SKM-1 (cell line): ENCODE results near the gene TMEM205.
"Not testable (repeated sequence)": the region's sequence is repeated elsewhere in the genome, so short reads cannot be mapped to it uniquely, and the experiment has no call there.

Source experiments
- DNase-seq: peaks from one replicate; lab custom pipeline; 2025; ENCODE audit not compliant: unreplicated experiment; lab: John Stamatoyannopoulos, UW

The TMEM205 gene

GRCh38 chr19:11340099-11340467, 6.0 kb downstream of the TMEM205 start:
- not testable (repeated sequence) for DNase-seq

GRCh38 chr19:11339254-11340098, 6.6 kb downstream of the TMEM205 start, which contains the start of gene RAB3D:
Gene RAB3D (minus strand): TSS chr19:11339657. CDS start chr19:11337399, 2,258 bp downstream.
- peak; percentile 35 for DNase-seq

GRCh38 chr19:11338569-11339253, 7.4 kb downstream of the TMEM205 start:
- no peak for DNase-seq

- DNase-seq, result no peak
These were observed 7.9 kb downstream of the TMEM205 start for GRCh38 chr19:11338121-11338520.

GRCh38 chr19:11337080-11337479, 9.0 kb downstream of the TMEM205 start:
- DNase-seq, result no peak

DNA sequence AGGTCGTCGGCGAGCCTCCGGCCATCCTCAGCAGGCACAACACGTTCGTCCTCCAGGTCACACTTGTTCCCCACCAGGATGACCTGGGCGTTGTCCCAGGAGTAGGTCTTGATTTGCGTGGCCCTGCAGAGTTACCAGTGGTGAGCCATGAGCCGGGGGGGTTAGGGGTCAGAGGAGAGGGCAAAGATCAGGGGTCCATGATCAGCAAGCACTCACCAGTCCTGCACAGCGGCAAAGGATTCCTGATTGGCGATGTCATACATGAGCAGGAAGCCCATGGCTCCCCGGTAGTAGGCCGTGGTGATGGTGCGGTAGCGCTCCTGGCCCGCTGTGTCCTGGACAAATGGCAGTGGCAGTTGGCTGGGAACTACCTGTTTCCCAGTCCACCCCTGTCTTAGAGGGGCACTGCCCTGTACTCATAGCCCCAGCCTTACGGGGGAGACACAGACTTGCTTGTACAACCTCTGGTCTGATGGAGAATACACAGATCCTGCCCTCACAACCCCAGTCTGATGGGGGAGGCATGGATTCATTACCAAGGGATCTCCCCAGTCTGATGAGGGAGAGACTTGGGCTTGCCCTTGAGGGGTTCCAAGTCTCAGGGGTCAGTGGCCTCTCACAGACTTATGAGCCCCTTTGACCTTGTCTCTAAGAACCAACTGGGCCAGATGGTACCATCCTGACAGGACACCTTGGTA, 10.5 kb downstream of the TMEM205 start:
- DNase-seq, result no peak

DNA sequence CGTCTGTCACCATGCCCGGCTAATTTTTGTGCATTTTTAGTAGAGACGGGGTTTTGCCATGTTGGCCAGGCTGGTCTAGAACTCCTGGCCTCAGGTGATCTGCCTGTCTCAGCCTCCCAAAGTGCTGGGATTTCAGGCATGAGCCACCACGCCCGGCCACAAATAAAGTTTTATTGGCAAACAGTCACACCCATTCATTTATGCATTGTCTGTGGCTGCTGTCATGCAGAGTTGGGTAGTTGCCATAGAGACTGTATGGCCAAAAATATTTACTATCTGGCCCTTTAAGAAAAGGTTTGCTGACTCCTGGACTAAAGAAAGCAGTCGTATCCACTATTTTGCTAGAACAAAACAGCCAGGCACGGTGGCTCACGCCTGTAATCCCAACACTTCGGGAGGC, 12.2 kb downstream of the TMEM205 start:
- not testable (repeated sequence) for DNase-seq

DNA sequence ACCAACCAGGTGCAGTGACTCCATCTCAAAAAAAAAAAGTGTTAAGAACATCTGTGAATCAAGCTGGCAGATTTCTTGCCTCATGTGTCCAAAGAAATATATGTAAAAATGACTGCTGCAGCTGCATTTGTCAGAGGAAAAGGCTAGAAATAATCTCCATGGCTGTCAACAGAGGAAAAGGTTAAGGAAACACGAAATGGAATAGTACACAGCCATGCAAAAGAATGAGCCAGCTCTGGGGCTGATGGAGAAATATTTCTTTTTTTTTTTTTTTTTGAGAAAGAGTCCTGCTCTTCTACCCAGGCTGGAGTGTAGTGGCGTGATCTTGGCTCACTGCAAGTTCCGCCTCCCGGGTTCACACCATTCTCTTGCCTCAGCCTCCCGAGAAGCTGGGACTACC, 13.2 kb downstream of the TMEM205 start:
- DNase-seq, result no peak

- DNase-seq, result no peak
These were observed 14.6 kb downstream of the TMEM205 start for GRCh38 chr19:11331502-11331901.

DNA sequence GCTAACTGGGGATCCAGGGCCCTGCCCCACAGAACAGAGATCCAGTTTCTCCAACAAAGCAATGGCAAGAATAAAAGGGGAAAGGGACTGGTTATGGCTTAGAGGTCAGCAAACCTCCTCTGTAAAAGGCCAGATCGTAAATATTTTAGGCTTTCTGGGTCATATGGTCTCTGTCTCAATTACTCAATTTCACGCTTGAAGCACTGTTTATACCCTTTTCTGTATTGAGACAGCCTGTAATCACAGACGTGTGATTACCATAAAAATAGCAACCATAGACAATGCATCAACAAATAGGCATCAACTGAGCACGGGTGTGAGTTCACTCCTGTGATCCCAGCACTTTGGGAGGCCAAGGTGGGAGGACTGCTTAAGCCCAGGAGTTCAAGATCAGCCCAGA, 15.9 kb downstream of the TMEM205 start:
- DNase-seq, result no peak

GRCh38 chr19:11325544-11325943, 20.5 kb downstream of the TMEM205 start:
- DNase-seq, result no peak

- no peak for DNase-seq
These were observed 21.2 kb downstream of the TMEM205 start for GRCh38 chr19:11324748-11325389.

DNA sequence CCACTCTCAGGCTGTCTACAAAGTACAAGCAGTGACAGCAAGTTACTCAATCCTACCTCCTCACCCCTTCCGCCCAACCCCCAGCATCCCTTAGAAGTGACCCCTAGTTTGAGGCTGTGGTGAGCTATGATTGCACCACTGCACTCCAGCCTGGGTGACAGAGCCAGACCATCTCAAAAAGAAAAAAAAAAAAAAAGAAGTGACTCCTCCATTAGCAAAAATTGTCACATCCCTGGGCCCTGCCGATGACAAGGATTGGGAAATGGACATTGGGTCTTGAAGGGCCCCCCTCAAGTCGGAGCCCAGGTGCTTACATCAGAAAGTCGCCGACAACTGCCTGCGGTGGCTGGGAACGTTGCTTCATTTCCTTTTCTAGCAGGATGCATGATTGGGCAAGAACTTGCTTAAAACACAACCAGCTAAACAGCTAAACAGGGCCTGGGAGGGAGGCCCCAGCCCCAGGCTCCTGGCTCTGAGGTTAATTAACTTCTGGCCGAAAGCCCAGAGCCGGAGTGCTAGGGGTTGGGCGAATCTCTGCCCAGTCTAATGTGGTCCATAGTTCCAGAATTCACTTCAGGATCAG, 21.9 kb downstream of the TMEM205 start:
- DNase-seq, result peak; percentile 100

DNA sequence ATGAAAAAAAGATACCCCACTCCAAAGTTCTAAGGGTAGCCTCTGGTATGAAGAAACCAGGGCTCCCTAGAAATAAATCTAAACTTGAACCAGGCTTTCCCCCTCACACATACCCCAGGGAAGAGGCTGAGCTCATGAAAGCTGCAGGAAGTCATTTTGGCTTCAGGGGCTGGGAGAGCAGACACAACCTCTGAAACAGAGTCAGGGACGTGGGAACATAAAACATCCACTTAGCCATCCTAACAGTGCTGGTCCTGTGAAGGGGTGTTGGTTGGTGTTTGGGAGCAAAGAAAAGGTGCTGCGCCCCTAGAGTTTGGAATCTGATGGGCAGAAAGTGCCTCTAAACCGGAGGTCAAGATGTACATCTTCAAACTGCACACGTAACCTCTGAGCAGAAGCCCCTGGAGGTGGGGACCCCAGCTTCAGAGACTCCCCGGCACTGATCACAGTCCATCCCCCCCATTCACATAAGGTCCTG, 22.4 kb downstream of the TMEM205 start:
- DNase-seq, result no peak

DNA sequence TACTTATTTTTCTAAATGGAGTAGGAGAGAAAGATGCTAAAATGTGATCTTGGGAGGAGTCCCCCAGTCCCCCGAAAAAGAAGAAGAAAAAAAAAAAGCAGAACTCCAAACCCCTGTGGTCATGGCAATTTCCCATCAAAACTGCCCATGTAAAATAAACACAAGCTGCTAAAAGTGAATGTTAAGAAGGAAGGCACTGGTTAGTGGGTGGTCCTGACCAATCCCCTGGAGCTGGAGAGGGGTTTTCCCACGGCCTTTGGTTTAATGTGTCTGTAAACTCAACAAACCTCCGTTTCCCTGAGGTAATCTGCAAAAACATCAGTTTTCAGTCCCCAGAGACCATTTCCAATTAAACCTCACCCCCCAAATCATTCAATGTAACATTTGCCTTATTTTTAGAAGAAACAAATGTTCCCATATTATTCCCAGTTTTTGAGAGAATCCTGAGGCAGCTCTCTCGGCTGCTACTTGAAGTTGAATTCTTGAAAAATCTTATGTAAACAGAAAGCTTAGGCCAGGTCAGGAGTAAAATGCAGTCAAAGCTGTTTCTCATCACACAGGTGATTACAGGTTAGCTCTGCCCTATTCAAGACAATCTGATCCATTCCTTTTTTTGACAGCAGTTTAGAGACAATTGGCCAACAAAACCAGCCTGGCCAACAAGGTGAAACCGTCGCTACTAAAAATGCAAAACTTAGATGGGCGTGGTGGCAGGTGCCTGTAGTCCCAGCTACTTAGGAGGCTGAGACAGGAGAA, 23.6 kb downstream of the TMEM205 start:
- no peak for DNase-seq

- DNase-seq, result no peak
These were observed 24.6 kb downstream of the TMEM205 start for GRCh38 chr19:11321191-11322126.

GRCh38 chr19:11320278-11320995, 25.6 kb downstream of the TMEM205 start:
- peak; percentile 47 for DNase-seq

GRCh38 chr19:11306337-11306736, 39.7 kb downstream of the TMEM205 start:
- no peak for DNase-seq
